T-cell (primary cell): ENCODE measurements around the gene MRPL43. TPM values are rescaled to one million over a fixed set of nuclear protein-coding genes. Genes with fewer than 3 reads are reported as not detected.
A peak's percentile ranks its signal among the peaks of the same experiment; 100 is the strongest.

Source experiments
- ATAC-seq, 4 experiments: fragments of 200-7000 bp in 3 of 4; fragments of 150-1000 bp in 1 of 4; cut with Tn5 transposase; replicated peaks in 1 of 4; 1 replicate in 3 of 4; 2 replicates in 1 of 4; pipeline ENCODE4 v1.10.0; 2021; ENCODE audit warnings: moderate library complexity in 3 of 4, mild to moderate bottlenecking in 2 of 4, moderate number of reproducible peaks in 1 of 4
- CTCF ChIA-PET, 2 donors: fragments of 300-600 bp; sonication (Branson Sonifier 250); formaldehyde crosslinking; loops; one replicate each; lab custom pipeline; 2022; ENCODE audit warnings: antibody characterized with exemption in 2 of 2; lab: Charles Lee
- POLR2A ChIA-PET, 2 donors: fragments of 300-600 bp; sonication (Branson Sonifier 250); formaldehyde crosslinking; loops; one replicate each; lab custom pipeline; 2022; ENCODE audit warnings: antibody characterized with exemption in 2 of 2; lab: Charles Lee
- DNase-seq, 35 experiments: peaks; one replicate each; pipeline versions ENCODE4 v3.0.0 to v3.0.0-alpha.2; 2013 to 2023
- H3K27ac ChIP-seq: one replicate; pipeline ENCODE4 v1.5.1; 2013; ENCODE audit warnings: low read length
- H3K27me3 ChIP-seq, 2 experiments: replicated peaks in 1 of 2; 1 replicate in 1 of 2; 2 replicates in 1 of 2; pipeline versions ENCODE4 v1.6.1 to v1.7.0; 2013; ENCODE audit warnings: low read length in 1 of 2, mixed read lengths in 1 of 2; ENCODE audit not compliant: control insufficient read depth in 2 of 2, insufficient read depth in 2 of 2; ENCODE audit errors: extremely low read depth in 1 of 2
- H3K36me3 ChIP-seq, 2 donors: 1 replicate in 1 of 2; 2 replicates in 1 of 2; pipeline versions ENCODE4 v1.6.1 to v1.7.0; 2013; ENCODE audit warnings: low read length in 1 of 2; ENCODE audit not compliant: control insufficient read depth in 2 of 2, insufficient read depth in 1 of 2; ENCODE audit errors: extremely low read depth in 1 of 2
- H3K4me1 ChIP-seq, 2 experiments: 1 replicate in 1 of 2; 2 replicates in 1 of 2; pipeline versions ENCODE4 v1.6.1 to v1.7.0; 2013; ENCODE audit warnings: low read length in 2 of 2, mixed read lengths in 1 of 2; ENCODE audit not compliant: insufficient read depth in 2 of 2, control insufficient read depth in 1 of 2; ENCODE audit errors: extremely low read depth in 1 of 2
- H3K4me3 ChIP-seq, 2 donors: 1 replicate in 1 of 2; 2 replicates in 1 of 2; pipeline versions ENCODE4 v1.5.1 to v1.7.0; 2013; ENCODE audit warnings: mild to moderate bottlenecking in 2 of 2, low read length in 1 of 2, moderate library complexity in 1 of 2; ENCODE audit not compliant: control insufficient read depth in 1 of 2; ENCODE audit errors: extremely low read depth in 1 of 2
- H3K9me3 ChIP-seq: 2 replicates; pipeline ENCODE4 v1.7.0; 2013
- H3K27ac Mint-ChIP-seq, 2 donors: one replicate each; pipeline ENCODE4 v1.8.0; 2020 to 2021; ENCODE audit warnings: mild to moderate bottlenecking in 2 of 2, mixed read lengths in 2 of 2
- H3K27me3 Mint-ChIP-seq, 2 donors: one replicate each; pipeline ENCODE4 v1.8.0; 2021 to 2022; ENCODE audit warnings: mixed read lengths in 2 of 2
- H3K36me3 Mint-ChIP-seq: one replicate; pipeline ENCODE4 v1.8.0; 2021; ENCODE audit warnings: mixed read lengths
- H3K4me1 Mint-ChIP-seq, 3 donors: one replicate each; pipeline ENCODE4 v1.8.0; 2020 to 2022; ENCODE audit warnings: mixed read lengths in 3 of 3, mild to moderate bottlenecking in 1 of 3
- H3K4me3 Mint-ChIP-seq, 3 donors: one replicate each; pipeline ENCODE4 v1.8.0; 2020 to 2022; ENCODE audit warnings: mild to moderate bottlenecking in 3 of 3, mixed read lengths in 3 of 3, moderate library complexity in 3 of 3
- H3K9me3 Mint-ChIP-seq, 3 donors: one replicate each; pipeline ENCODE4 v1.8.0; 2020 to 2022; ENCODE audit warnings: mixed read lengths in 3 of 3
- WGBS: methylation state at CpG from one replicate; pipeline ENCODE4 v1.1.5; 2013; ENCODE audit warnings: missing lambda C conversion rate; ENCODE audit not compliant: insufficient coverage; 5-methylcytosine and 5-hydroxymethylcytosine counted together
- total RNA-seq, 35 experiments: library from RNA in 6 of 35; stranded (reverse) in 6 of 35; fragments of 120-200 nt in 1 of 35; gene quantifications; one replicate each; pipeline versions ENCODE4 v1.2.1 to v1.2.4 and lab custom pipeline; 2013 to 2026

Gene MRPL43
- total RNA-seq, 5 donors from 2014 or later (not counting 1 experiment from before 2014, with no cell fraction given): 36.2 to 67.6 (median 60.4) TPM

- ChIA-PET CTCF (no interaction called here), POLR2A (no interaction called here)
- H3K27me3 ChIP-seq: peaks cover 0 to 11% of the 10 kb centered on the region in 2 experiments
- peaks cover 7 to 39% of the 10 kb centered on the region in 2 donors for H3K36me3 ChIP-seq
- no peak for DNase-seq
- H3K27ac ChIP-seq: peak overlapping the region; percentile 93
- H3K4me1 Mint-ChIP-seq: peaks cover 17 to 26% (median 20%) of the 10 kb centered on the region in 3 donors
- H3K9me3 Mint-ChIP-seq: no peaks in the 10 kb centered on the region
- WGBS: no CpG with 5 or more reads among the region's 3 CpGs
- H3K4me1 ChIP-seq: peaks cover 7 to 27% of the 10 kb centered on the region in 2 experiments
- H3K27ac Mint-ChIP-seq: no peak overlapping the region
- H3K9me3 ChIP-seq: no peaks in the 10 kb centered on the region
- peak overlapping the region in 1 of 2 donors; percentile 73 for H3K4me3 ChIP-seq
- ATAC-seq: no peak
- H3K4me3 Mint-ChIP-seq: peak overlapping the region; percentile 84 to 92 (median 91)
- peaks cover 32% of the 10 kb centered on the region for H3K36me3 Mint-ChIP-seq
- no peaks in the 10 kb centered on the region for H3K27me3 Mint-ChIP-seq
Measured at GRCh38 chr10:101033276-101033675, 46.0 kb upstream of the MRPL43 start.

GRCh38 chr10:101032637-101033224, 45.4 kb upstream of the MRPL43 start:
- Histone ChIP-seq H3K27ac (peak overlapping the region; percentile 93), H3K4me1 (peaks cover 7 to 27% of the 10 kb centered on the region in 2 experiments), H3K36me3 (peaks cover 7 to 33% of the 10 kb centered on the region in 2 donors), H3K9me3 (no peaks in the 10 kb centered on the region), H3K27me3 (peaks cover 0 to 11% of the 10 kb centered on the region in 2 experiments), H3K4me3 (peak overlapping the region; percentile 35 to 73)
- peak overlapping the region; percentile 84 to 92 (median 91) for H3K4me3 Mint-ChIP-seq
- H3K27ac Mint-ChIP-seq: peak overlapping the region; percentile 91 to 97
- 16% methylated on average over 5 of the region's 6 CpGs for WGBS
- no peaks in the 10 kb centered on the region for H3K9me3 Mint-ChIP-seq
- H3K27me3 Mint-ChIP-seq: no peaks in the 10 kb centered on the region
- POLR2A ChIA-PET: interaction anchor here (0.6 to 1.5 kb wide), 6 partner anchors 8 to 1087 kb away, joined by 3 to 9 read pairs (median 3); no protein-coding TSS in a partner anchor
- CTCF ChIA-PET: interaction anchor here (0.6 to 2.5 kb wide), 11 partner anchors 9 to 1474 kb away, joined by 3 to 25 read pairs (median 4); partner anchors contain the start of gene KAZALD1 (in 1 of the 2)
- H3K4me1 Mint-ChIP-seq: peaks cover 17 to 26% (median 20%) of the 10 kb centered on the region in 3 donors
- peaks cover 27% of the 10 kb centered on the region for H3K36me3 Mint-ChIP-seq
- DNase-seq (peak in 4 of 35 experiments; percentile 37 to 58 (median 46)), ATAC-seq (peak; percentile 17 to 25 (median 19))

- H3K36me3 ChIP-seq: peaks cover 7 to 26% of the 10 kb centered on the region in 2 donors
- ATAC-seq: peak; percentile 58 to 72 (median 63)
- H3K4me3 Mint-ChIP-seq: peak overlapping the region; percentile 84 to 92 (median 91)
- peak overlapping the region; percentile 96 to 97 for H3K27ac Mint-ChIP-seq
- CTCF ChIA-PET: interaction anchor here (0.6 to 2.5 kb wide), 16 partner anchors 9 to 1475 kb away, joined by 3 to 25 read pairs (median 4); partner anchors contain the start of genes KAZALD1 (in 2 of the 2), MRPL43 (in 1 of the 2) and TWNK (in 1 of the 2)
- no peaks in the 10 kb centered on the region for H3K9me3 ChIP-seq
- peaks cover 0 to 11% of the 10 kb centered on the region in 2 experiments for H3K27me3 ChIP-seq
- POLR2A ChIA-PET: interaction anchor here (0.6 to 1.5 kb wide), 6 partner anchors 9 to 1087 kb away, joined by 3 to 9 read pairs (median 3); no protein-coding TSS in a partner anchor
- H3K36me3 Mint-ChIP-seq: peaks cover 20% of the 10 kb centered on the region
- no peaks in the 10 kb centered on the region for H3K27me3 Mint-ChIP-seq
- peak overlapping the region; percentile 93 for H3K27ac ChIP-seq
- WGBS: under 1% methylated on average over 44 of the region's 47 CpGs
- peaks cover 7 to 27% of the 10 kb centered on the region in 2 experiments for H3K4me1 ChIP-seq
- H3K4me3 ChIP-seq: peak overlapping the region; percentile 73 to 85
- peaks cover 17 to 26% (median 20%) of the 10 kb centered on the region in 3 donors for H3K4me1 Mint-ChIP-seq
- no peaks in the 10 kb centered on the region for H3K9me3 Mint-ChIP-seq
- DNase-seq: peak; percentile 57 to 91 (median 80)
Measured at GRCh38 chr10:101031796-101032636, 44.7 kb upstream of the MRPL43 start.

- Mint-ChIP-seq H3K9me3 (no peaks in the 10 kb centered on the region), H3K4me1 (peaks cover 17 to 26% (median 20%) of the 10 kb centered on the region in 3 donors), H3K36me3 (peaks cover 15% of the 10 kb centered on the region), H3K27ac (peak within 1 kb of the TSS; percentile 94 to 96), H3K27me3 (no peaks in the 10 kb centered on the region), H3K4me3 (peak within 1 kb of the TSS; percentile 84 to 92 (median 91))
- Histone ChIP-seq H3K4me1 (peaks cover 7 to 27% of the 10 kb centered on the region in 2 experiments), H3K27ac (peak within 1 kb of the TSS; percentile 93), H3K27me3 (peaks cover 0 to 11% of the 10 kb centered on the region in 2 experiments), H3K9me3 (no peaks in the 10 kb centered on the region), H3K36me3 (peaks cover 0 to 19% of the 10 kb centered on the region in 2 donors), H3K4me3 (peak within 1 kb of the TSS; percentile 73 to 85)
- ChIA-PET CTCF (interaction anchor here (0.5 to 2.5 kb wide), 18 partner anchors 10 to 812 kb away, joined by 3 to 25 read pairs (median 6); partner anchors contain the start of genes HIF1AN (in 1 of the 2), KAZALD1 (in 1 of the 2), MRPL43 (in 1 of the 2) and TWNK (in 1 of the 2)), POLR2A (interaction anchor here (0.6 to 1.5 kb wide), 5 partner anchors 11 to 411 kb away, joined by 3 to 9 read pairs (median 3); partner anchors contain the start of gene SLF2 (in 1 of the 2))
- 0% methylated on average over 28 of the region's 38 CpGs for WGBS
- peak; percentile 88 to 98 (median 96) for DNase-seq
- ATAC-seq: peak; percentile 83 to 91 (median 88)
Measured at GRCh38 chr10:101031128-101031795, 44.0 kb upstream of the MRPL43 start, which contains the start of the genes PDZD7 and SFXN3. PDZD7 (minus strand) TSS chr10:101031129; CDS start chr10:101030219, 910 bp downstream. SFXN3 (plus strand) TSS chr10:101031234; CDS start chr10:101034695, 3,461 bp downstream.

- Histone ChIP-seq H3K27ac (no peak overlapping the region), H3K4me1 (peaks cover 7 to 27% of the 10 kb centered on the region in 2 experiments), H3K36me3 (peaks cover 0 to 12% of the 10 kb centered on the region in 2 donors), H3K4me3 (peak overlapping the region; percentile 73 to 85), H3K9me3 (no peaks in the 10 kb centered on the region), H3K27me3 (peaks cover 0 to 11% of the 10 kb centered on the region in 2 experiments)
- H3K4me1 Mint-ChIP-seq: peaks cover 17 to 26% (median 20%) of the 10 kb centered on the region in 3 donors
- H3K27me3 Mint-ChIP-seq: no peaks in the 10 kb centered on the region
- ChIA-PET CTCF (interaction anchor here (0.5 to 2.5 kb wide), 22 partner anchors 9 to 811 kb away, joined by 3 to 25 read pairs (median 6); partner anchors contain the start of genes HIF1AN (in 1 of the 2), KAZALD1 (in 1 of the 2), MRPL43 (in 1 of the 2) and TWNK (in 1 of the 2)), POLR2A (interaction anchor here (0.6 to 1.5 kb wide), 4 partner anchors 16 to 411 kb away, joined by 3 to 5 read pairs (median 3); partner anchors contain the start of gene SLF2 (in 1 of the 2))
- H3K36me3 Mint-ChIP-seq: peaks cover 8% of the 10 kb centered on the region
- peak overlapping the region; percentile 94 to 96 for H3K27ac Mint-ChIP-seq
- ATAC-seq (no peak), DNase-seq (no peak)
- WGBS: 3% methylated on average over 19 of the region's 25 CpGs
- no peaks in the 10 kb centered on the region for H3K9me3 Mint-ChIP-seq
- H3K4me3 Mint-ChIP-seq: peak overlapping the region; percentile 84 to 92 (median 91)
Measured at GRCh38 chr10:101030496-101031127, 43.3 kb upstream of the MRPL43 start.
